GM12873 (cell line): ENCODE data around the gene ULBP1.

ENCODE experiments used
- CTCF ChIP-seq: IDR thresholded peaks from 2 replicates; pipeline ENCODE4 v1.5.1; 2012; ENCODE audit warnings: low read depth, mild to moderate bottlenecking, moderate library complexity, low read length, control low read depth; ENCODE audit not compliant: insufficient read depth; ENCODE audit errors: missing control alignments

ULBP1 gene

GRCh38 chr6:149922642-149923326, 41.0 kb upstream of the ULBP1 start, which contains the start of gene RAET1G:
RAET1G (minus strand) TSS chr6:149923121; CDS start chr6:149923010, 111 bp downstream.
- no peak for TF ChIP-seq CTCF

- TF ChIP-seq CTCF, result no peak
Measured at GRCh38 chr6:149923327-149923986, 40.3 kb upstream of the ULBP1 start.

- TF ChIP-seq CTCF, result no peak
Measured at GRCh38 chr6:149924206-149924932, 39.4 kb upstream of the ULBP1 start.

GRCh38 chr6:149924933-149925252, 38.9 kb upstream of the ULBP1 start:
- no peak for TF ChIP-seq CTCF

GRCh38 chr6:149925253-149925973, 38.3 kb upstream of the ULBP1 start:
- TF ChIP-seq CTCF, result no peak

GRCh38 chr6:149925974-149926777, 37.6 kb upstream of the ULBP1 start:
- TF ChIP-seq CTCF, result peak; percentile 85

GRCh38 chr6:149929422-149929821, 34.3 kb upstream of the ULBP1 start:
- peak; percentile 54 for TF ChIP-seq CTCF
